Muscle of arm (tissue), 12 donors: Measurements from ENCODE around the gene LRRC32. TPM values are rescaled to one million over a fixed set of nuclear protein-coding genes. Genes with fewer than 3 reads are reported as not detected.
A peak's percentile ranks its signal among the peaks of the same experiment; 100 is the strongest.
"Not testable (repeated sequence)": the region's sequence is repeated elsewhere in the genome, so short reads cannot be mapped to it uniquely, and the experiment has no call there.

Experiments used
- DNase-seq: peaks from one replicate; pipeline ENCODE4 v3.0.0-alpha.2; 2013
- polyA plus RNA-seq, 12 donors: library from polyadenylated mRNA; unstranded; fragments of 120-200 nt; gene quantifications; one replicate each; pipeline ENCODE4 v1.2.1, GENCODE V29; 2013; ENCODE audit not compliant: insufficient read length in 12 of 12

The LRRC32 gene
- polyA plus RNA-seq, 12 donors = 21.3 to 37.5 (median 27.3) TPM; not detected in 1

GRCh38 chr11:76654298-76654851, 16.2 kb downstream of the LRRC32 start:
- peak; percentile 95 for DNase-seq

DNA sequence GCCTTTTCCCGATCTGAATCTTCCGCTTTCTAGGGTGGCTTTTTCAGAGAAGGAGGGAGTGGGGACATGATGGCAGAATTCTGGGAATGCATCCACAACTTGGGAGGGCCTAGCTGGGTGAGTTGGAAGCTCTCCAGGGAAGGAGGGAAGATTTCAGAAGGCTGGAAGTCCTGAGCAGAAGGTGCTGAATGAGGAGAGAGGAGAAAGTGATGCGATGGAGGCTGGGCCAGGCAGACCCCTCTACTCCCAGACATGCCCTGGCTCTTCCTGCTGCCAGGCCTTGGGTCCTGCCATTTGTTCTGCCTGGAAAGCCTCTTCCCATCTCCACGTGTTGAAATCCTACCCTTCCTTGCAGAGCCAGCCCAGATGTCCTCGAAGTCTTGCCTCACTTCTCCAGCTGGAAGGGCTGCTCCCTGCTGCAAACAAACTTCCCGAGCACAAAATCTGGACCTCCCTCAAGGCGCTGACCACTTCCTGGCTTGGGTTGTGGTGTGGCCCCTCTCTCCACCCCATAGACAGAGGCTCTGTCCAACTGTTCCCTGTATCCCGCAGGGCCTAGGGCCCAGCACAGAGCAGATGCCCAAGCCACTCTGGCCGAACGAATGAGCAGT, 16.8 kb downstream of the LRRC32 start:
- DNase-seq = peak; percentile 86

DNA sequence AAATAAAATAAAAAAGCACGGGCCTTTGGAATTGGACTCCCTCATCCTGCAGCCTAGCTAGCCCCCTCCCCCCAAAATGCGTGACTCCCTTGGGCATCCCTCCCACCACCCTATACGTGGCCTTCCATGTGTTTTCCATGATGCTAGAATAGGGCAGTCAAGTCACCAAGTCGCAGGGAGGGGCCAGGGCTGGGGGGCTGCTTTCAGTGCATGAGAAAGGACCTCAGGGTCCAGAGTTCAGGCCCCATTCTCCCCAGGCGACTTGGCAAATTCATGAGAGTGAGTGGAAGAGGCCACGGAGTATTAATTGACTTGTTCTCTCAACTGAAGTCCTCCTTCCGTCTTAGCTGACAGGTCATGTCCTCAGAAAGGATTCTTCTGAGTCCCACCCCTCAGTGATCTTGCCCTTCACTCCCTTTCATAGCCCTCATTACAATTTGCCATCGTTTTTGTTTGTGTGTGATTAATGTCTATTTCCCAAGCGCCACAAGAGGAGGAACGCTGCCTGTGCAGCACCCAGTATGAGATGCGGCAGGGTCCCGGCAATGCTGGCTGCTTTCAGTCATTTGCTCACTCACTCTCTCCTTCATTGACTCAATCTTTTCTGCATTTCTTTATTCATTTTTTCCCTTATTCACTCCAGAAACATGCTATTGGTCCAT, 17.4 kb downstream of the LRRC32 start:
- no peak for DNase-seq

DNA sequence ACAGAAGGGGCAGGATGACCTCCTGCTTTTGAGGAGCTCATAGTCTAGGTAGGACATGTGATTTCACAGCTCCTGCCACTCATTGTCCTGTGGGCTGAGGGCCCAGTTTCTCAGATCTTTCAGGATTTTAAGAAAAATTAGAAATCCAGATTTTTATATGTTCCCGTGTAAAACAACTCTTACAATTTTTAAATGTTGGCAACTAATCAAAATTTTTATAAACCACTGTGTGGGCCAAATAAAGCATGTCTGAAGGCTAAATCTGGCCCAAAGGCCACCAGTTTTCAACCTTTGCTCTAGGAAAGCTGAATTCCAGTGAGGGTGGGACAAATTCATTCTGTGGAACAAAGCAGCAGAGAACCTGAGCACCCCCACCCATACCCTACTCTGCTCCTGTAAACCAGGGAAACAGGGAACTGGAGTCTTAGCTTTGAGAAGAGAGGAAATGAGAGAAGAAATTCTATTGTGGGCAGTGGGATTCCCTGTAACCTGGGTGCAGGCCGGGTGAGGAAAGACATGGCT, 20.6 kb downstream of the LRRC32 start:
- no peak for DNase-seq

DNA sequence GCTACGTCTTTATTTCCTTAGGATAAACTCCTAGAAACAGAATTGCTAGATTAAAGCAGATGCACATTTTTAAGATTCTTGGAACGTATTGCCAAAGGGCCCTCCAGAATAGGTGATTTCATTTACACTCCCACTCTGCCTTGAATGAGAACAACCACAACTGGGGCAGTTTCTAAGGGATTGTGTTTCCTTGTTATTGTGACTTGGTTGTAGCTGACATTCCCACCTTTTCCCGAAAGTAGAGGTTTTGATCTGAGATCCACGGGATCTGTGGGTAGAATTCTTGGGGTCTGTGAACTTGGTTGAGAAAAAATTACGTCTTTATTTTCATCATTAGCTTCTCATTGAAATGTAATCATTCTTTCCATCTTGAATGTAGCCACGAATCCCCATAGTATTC, 21.5 kb downstream of the LRRC32 start:
- no peak for DNase-seq

- no peak for DNase-seq
Observed at GRCh38 chr11:76648061-76648460, 22.5 kb downstream of the LRRC32 start.

GRCh38 chr11:76646882-76647534, 23.5 kb downstream of the LRRC32 start:
- DNase-seq = no peak

GRCh38 chr11:76644591-76644990, 26.0 kb downstream of the LRRC32 start:
- DNase-seq = no peak

GRCh38 chr11:76643711-76644110, 26.8 kb downstream of the LRRC32 start:
- DNase-seq = not testable (repeated sequence)

DNA sequence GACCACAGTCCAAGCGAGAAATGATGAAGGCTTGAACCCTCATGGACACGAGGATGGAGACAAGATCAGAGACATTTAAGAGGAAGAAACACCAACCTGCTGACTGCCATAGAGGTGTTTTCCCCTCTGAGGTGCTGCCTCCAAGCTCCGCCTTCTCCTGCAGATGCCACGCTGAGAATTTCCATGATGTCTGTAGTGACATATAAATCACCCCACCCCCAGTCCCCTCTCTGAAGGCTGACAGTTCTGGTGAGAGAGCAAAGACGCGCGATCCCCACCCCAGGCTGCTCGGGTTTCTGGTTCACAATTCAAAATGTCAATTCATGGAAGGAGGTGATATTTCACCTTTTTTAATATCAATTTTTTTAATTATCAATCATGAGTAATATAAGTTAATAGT, 28.2 kb downstream of the LRRC32 start:
- DNase-seq = no peak

- no peak for DNase-seq
Observed at GRCh38 chr11:76641905-76642304, 28.6 kb downstream of the LRRC32 start.

GRCh38 chr11:76640501-76640900, 30.0 kb downstream of the LRRC32 start:
- DNase-seq = no peak

- no peak for DNase-seq
Observed at GRCh38 chr11:76639621-76640020, 30.9 kb downstream of the LRRC32 start.

DNA sequence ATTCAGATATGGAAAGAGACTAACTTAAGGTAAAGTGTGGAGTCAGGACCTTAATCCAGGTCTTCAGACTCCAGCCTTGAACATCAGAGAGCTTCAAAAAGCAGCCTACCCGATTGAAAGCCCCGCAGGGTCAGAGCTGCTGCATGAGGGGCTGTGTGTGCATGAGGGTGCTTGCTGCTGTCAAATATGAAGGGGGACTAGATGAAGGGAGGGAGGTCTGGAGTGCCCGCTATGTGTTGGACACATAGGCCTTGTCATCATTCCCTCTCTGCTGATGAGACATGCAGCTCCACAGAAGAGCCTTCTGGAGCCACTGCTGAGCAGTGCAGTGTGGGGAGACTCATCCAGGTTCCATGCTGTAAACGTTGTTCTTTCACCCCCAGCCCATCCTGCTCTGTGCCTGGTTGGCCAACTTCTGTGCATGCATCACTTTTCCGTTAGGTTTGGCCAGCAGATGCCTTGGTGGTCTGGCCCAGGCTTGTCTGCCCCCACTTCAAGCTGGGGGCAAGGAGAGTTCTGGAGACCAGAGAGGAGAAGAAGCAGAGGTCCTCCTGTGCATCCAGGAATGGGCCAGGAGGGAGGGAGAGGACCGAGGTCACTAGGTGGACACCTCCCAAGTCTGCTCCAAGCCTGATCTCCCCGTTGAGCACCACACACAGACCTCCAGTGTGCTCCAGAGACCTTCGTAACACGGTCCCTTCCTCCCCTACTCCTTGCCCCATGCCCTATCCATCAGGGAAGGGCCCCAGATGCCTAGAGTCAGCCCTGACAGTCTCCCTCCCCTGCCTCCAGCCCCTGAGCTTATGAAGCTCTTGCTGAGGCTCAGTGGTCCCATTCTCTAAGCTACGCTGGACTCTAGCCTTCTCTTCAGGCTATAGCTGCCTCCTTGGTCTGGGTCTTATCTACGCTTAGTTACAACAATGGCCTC, 32.0 kb downstream of the LRRC32 start:
- no peak for DNase-seq

- no peak for DNase-seq
Observed at GRCh38 chr11:76637491-76638269, 32.9 kb downstream of the LRRC32 start.

GRCh38 chr11:76636826-76637460, 33.6 kb downstream of the LRRC32 start:
- no peak for DNase-seq

DNA sequence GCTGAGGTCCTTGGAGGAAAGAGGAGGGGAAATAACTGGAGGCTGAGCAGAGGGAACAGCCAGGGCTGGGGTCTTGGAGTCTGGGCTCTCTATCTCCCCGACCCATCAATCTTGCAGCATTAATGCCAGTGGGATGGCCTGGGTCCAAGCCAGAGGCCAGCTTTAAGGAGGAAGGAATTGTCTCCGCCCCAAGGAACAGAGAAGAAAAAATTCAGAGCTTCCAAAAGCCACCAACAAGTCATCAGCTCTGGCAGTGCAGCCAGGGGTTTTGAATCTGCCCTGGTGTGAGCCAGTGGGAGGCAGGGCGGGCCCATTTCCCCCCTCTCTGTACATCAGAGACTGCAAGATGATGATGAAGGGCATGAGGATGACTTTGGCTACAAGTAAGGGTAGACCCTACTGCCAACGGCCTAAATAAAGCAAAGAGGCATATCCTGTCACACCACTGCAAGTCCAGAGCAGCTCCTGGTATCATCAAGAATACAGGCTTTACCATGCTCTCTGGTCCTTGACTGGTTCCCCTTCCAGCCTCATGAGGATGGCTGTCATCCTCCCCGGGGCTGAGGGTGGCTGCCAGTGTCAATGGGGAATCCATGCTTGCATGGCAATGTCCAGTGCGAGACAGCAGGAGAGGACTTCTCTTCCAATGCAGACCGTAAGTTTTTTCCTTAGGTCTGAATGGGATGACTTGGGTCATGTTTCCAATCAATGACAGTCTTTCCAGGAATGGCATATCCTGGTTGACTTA, 34.4 kb downstream of the LRRC32 start:
- no peak for DNase-seq

- peak; percentile 73 for DNase-seq
Observed at GRCh38 chr11:76634886-76635285, 35.7 kb downstream of the LRRC32 start.

DNA sequence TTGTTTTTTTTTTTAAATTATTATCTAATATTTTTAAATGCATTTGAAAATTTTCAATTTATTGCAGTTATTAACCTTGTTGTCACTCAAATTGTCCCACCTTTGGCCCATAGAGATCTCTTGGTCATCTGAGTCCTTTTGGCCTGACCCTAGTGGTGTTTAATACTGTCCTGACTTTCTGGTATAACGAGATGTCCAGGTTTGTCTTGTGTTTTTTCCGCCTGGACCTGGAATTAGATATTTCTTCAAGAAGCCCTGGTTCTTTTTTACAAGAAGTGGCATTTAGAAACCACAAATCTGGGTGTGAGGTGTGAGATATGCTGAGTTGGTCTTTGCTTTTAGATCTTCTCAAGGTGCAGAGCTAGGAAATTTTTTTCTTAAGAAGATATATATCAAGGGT, 38.1 kb downstream of the LRRC32 start:
- DNase-seq = no peak
